OCI-M1 (cell line): Measurements from ENCODE around the gene CASKIN1.
A peak's percentile ranks its signal among the peaks of the same experiment; 100 is the strongest.
"Not testable (repeated sequence)": the region's sequence is repeated elsewhere in the genome, so short reads cannot be mapped to it uniquely, and the experiment has no call there.

Experiments used
- DNase-seq: peaks from one replicate; lab custom pipeline; 2025; lab: John Stamatoyannopoulos, UW

The CASKIN1 gene, protein sequence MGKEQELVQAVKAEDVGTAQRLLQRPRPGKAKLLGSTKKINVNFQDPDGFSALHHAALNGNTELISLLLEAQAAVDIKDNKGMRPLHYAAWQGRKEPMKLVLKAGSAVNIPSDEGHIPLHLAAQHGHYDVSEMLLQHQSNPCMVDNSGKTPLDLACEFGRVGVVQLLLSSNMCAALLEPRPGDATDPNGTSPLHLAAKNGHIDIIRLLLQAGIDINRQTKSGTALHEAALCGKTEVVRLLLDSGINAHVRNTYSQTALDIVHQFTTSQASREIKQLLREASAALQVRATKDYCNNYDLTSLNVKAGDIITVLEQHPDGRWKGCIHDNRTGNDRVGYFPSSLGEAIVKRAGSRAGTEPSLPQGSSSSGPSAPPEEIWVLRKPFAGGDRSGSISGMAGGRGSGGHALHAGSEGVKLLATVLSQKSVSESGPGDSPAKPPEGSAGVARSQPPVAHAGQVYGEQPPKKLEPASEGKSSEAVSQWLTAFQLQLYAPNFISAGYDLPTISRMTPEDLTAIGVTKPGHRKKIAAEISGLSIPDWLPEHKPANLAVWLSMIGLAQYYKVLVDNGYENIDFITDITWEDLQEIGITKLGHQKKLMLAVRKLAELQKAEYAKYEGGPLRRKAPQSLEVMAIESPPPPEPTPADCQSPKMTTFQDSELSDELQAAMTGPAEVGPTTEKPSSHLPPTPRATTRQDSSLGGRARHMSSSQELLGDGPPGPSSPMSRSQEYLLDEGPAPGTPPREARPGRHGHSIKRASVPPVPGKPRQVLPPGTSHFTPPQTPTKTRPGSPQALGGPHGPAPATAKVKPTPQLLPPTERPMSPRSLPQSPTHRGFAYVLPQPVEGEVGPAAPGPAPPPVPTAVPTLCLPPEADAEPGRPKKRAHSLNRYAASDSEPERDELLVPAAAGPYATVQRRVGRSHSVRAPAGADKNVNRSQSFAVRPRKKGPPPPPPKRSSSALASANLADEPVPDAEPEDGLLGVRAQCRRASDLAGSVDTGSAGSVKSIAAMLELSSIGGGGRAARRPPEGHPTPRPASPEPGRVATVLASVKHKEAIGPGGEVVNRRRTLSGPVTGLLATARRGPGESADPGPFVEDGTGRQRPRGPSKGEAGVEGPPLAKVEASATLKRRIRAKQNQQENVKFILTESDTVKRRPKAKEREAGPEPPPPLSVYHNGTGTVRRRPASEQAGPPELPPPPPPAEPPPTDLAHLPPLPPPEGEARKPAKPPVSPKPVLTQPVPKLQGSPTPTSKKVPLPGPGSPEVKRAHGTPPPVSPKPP (N-terminal part only)

DNA sequence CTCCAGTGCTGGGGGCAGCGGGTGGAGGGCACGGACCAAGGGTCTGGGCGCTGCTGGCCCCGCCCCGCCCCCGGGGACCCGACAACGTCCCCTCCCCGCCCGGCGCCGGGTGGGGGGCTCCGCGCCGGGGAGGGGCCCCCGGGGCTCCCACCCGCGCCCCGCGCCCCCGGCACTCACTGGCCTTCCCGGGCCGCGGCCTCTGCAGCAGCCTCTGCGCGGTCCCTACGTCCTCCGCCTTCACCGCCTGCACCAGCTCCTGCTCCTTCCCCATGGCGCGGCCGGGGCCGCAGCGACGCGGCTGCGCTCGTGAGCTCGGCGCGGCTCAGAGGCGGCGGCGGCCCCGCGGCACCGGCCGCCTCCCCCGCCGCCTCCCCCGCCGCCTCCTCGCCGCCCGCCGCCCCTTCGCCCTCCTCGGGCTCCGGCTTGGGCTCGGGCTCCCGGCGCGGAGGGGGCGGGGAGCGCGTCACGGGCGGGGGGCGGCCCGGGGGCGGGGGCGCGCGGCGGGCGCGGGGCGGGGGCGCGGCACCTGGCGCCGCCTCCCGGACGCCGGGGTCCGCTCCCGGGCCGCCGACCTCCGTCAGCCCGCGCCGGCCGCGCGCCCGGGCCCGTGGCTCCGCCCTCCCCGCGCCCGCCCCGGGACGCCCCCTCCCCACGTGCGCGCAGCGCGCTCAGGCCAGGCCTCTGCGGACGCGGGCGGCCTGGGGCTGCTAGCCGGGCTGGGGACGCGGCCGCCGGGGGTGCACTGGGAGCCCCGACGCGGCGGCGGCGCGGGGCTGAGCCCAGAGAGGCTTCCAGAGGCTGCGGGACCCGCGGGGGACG, at the start of gene CASKIN1:
CASKIN1 (minus strand) TSS at position 444 of the 819 bp plus-strand sequence; CDS start at position 271, 173 bp downstream.
- DNase-seq: peak; percentile 34

DNA sequence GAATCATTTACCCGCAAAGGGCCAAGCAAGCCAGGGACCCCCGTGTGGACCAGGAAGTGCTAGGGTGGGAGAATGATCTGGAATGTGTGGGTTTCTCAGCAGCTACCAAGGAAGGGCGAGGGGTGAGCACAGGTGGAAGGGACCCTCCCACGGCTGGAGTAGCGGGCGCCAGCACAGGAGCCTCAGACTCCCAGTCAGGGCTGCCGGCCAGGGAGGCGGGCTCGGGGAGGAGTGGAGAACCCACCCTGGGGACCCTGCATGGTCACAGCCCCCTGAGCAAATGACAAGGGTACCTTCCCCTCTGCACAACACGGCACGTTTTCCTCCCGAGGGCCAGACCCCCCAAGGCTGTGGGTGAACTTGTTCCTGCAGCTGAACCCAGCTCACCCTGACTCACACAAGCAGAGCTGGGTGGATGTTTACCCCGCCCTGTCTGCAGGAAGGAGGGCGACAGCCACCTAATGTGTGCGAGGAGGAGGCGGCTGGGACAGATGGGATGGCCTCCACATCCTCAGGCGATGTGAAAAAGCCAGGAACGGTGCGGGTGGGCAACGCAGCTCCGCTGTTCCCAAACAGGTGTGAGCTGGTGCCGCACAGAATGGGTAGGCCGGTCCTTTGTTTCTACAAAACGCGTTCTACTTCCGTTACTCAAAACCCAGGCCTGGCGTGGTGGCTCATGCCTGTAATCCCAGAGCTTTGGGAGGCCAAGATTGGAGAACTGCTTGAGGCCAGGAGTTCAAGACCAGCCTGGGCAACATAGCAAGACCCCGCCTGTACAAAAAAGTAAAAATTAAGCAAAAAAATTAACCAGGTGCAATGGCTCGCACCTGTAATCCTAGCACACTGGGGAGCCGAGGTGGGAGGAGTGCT, 48.8 kb upstream of the CASKIN1 start:
- no peak for DNase-seq

DNA sequence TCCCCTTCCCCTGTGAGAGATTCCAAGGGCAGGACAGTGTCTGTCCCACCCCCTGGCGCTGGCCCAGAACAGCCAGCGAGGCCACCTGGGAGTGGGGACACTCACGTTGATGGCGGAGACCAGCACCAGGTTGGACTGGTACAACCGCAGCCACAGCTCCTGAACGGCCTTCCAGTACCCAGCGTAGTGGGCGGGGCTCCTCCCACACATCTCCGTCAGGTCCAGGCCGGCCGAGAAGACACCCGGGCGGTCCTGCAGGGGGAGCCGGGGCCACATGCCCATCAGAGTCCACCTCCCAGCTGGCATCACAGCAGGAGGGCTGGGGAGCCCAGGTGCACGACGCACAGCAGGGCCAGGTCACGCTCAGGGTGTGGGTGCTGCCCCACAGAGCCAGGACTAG, 47.9 kb upstream of the CASKIN1 start:
- DNase-seq: no peak

DNA sequence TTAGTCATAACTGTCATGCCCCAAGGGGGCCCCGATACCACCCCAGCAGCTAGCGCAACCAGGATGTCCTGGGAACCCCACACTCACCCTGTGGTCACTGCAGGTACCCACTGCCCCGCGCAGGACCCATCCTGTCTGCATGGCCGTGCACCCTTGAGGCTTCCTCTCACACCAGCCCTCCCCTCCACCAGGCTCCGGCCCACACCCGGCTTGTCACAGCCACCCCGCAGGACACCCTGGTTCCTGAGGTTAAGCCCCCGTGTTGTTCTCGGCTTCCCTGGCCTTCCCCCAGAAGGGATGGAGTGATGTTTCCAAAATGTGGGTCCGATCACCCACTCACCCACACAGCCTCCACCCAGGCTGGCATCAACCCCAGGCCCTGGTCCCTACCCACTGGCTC, 47.4 kb upstream of the CASKIN1 start:
- DNase-seq: no peak

DNA sequence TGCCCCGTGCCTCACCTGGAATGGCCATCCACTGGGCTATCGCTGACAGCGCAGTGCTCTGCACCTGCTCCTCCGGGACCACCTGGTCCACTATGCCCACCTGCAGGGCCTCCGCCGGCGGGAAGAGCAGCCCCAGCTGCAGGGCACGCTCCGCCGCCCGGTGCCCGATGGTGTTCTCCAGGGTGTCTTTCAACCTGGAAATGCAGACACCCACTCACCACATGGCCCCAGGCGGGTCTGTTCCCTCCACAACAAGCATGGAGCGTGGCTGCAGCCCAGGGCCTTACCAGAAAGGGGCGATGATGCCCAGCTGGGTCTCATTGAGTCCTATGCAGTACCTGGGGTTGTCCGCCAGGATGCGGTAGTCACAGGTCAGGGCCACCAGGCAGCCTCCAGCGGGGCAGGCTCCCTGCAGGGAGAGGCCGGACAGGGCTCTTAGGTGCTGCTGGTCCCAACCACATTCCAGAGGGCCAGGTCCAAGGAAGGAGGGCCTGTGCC, 46.7 kb upstream of the CASKIN1 start:
- no peak for DNase-seq

DNA sequence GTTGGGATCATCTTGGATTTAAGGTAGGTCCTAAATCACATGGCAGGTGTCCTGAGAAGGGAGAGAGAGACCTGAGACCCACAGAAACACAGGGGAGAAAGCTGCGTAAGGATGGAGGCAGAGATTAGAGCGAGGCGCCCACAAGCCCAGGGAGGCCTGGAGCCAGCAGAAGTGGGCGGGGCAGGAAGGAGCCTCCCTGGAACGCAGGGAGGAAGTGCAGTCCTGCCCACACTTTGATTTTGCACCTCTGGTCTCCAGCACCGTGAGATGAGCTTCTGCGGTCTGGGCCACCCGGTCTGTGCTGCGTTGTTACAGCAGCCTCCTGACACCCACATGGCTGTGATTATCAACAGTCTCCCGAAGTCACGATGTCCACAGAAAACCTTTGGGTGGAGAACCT, 46.2 kb upstream of the CASKIN1 start:
- DNase-seq: no peak

DNA sequence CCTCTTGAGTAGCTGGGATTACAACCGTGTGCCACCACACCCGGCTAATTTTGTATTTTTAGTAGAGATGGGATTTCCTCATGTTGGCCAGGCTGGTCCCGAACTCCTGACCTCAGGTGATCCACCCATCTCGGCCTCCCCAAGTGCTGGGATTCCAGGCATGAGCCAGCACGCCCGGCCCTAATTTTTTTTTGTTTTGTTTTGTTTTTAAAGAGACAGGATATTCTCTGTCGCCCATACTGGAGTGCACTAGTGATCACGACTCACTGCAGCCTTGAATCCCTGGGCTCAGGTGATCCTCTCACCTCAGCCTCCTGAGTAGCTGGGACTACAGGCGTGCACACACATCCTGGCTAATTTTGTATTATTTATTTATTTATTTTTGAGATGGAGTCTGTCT, 43.9 kb upstream of the CASKIN1 start:
- DNase-seq: not testable (repeated sequence)

DNA sequence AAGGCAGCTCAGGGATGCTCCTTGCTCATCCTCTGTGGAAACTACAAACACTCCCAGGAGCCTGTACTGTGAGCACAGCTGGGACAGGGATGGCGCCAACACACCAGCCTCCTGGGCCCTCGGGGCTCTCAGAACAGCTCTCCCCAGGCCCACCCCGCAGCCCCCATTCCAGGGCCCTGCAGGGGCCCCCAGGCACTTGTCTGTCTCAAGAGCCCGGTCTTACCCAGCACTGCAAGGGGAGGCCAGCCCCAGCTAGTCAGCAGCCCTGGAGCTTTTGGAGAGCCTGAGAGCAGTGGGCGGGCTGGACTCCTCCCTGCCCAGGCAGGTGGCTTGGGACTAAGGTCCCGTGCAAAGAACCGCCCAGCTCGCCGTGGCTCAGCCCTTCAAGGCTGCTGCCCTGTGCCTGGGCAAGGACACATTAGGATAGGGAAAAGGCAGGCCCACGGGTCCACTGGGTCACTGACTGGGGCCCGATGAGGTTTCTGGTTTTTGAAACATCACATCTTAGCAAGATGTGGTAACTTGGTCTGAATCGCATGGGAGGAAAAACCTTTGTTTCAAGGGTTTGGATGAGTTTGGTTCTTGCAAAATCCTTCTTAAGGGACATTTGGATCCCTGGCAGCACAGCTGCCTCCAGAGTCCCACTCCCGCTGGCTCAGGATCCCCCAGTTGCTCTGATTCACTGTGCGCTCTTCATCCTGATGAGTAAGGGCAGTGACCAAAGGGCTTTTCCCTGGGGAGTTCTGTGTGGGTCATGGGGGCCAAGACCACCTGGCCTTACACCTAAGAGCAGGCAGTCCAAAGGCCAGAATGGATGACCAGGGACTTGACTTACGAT, 42.7 kb upstream of the CASKIN1 start:
- DNase-seq: no peak

DNA sequence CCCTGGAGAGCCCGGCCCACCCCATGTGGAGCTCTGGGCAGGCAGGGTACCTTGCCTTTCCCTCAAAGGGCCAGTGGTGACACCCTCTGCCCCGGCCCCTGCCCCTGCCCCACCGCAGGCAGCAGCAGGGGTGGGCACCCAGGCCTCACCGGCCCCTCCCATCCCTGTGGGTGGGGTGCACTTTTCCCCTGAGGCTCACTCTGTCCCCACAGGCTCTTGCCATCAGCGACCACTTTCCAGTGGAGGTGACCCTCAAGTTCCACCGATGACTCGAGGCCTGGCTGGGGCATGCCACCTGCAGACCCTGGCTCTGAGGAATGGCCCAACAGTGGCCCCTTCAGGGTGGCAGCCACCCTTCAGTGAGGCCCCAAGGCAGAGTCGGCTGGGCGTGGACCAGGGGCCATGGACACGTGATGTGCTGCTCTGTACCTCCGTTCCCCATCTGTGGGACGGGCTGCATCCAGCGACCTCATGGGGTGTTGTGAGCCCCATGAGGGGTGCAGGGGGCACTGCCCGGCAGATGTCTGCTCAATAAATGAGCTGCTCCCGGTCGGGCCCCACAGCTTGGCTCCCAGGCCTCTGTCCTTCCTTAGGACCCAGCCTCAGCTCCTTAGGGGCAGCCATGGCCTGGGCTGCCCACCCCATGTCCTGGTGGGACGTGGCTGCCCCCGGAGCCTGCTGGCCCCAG, 41.9 kb upstream of the CASKIN1 start:
- DNase-seq: no peak

DNA sequence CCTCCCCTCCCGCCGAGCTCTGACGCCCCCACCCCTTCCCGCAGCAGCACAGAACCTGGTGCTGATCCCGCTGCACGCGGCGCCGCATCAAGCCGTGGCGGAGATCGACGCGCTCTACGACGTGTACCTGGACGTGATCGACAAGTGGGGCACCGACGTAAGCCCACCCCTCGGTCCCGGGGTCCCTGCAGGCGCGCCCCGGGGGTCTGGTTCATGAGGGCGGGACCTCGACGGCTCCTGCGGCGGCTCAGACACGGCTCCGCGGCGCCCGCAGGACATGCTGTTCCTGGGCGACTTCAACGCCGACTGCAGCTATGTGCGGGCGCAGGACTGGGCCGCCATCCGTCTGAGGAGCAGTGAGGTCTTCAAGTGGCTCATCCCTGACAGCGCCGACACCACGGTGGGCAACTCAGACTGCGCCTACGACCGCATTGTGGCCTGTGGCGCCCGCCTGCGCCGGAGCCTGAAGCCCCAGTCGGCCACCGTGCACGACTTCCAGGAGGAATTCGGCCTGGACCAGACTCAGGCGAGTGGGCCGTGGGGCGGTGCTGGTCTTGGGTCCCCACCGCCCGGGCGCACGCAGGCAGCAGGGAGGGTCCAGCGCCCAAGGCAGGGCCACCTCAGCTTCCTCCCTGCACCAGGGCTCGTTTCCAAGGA, 41.2 kb upstream of the CASKIN1 start:
- no peak for DNase-seq

DNA sequence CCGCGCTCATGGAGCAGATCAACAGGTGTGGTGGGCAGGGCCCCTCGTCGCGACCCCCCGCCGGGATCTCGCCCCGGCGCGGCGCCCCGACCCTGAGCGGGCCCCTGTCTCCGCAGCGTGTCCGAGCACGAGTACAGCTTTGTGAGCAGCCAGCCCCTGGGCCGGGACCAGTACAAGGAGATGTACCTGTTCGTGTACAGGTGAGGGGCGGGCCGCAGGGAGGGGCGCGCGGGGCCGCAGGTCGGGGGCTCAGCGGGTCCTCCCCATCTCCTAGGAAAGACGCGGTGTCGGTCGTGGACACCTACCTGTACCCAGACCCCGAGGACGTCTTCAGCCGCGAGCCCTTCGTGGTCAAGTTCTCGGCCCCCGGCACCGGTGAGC, 40.7 kb upstream of the CASKIN1 start:
- DNase-seq: no peak

DNA sequence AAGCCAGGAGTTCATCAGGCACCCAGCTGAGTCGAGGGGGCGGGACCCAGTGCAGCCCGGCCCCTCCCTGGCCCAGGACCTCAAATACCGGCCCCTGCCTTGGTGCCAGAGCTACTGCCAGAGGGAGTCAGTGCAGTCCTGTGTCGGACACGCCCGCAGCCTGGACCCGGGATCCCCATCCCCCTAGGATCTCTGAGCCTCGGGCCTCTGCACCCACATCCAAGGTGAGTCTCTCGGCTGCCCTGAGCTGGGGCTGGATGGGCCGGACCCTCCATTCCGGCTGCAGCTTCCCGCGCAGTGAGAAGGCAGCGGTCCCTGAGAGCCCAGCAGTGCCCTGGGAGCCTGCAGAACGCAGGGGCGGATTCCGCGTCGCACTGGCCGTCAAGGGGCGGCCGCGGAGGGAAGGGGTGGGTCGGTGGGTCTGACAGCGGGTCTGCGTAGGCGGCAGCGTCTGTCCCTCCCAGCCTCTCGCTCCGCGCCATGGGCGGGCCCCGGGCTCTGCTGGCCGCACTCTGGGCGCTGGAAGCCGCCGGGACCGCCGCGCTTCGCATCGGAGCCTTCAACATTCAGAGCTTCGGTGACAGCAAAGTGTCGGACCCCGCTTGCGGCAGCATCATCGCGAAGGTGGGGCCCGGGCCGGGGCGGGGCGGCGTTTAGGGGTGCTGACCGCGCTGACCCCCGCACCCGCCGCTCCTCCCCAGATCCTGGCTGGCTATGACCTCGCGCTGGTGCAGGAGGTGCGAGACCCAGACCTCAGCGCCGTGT, 40.1 kb upstream of the CASKIN1 start, which contains the start of gene DNASE1L2:
DNASE1L2 (plus strand) TSS at position 108 of the 765 bp plus-strand sequence; CDS start at position 481, 373 bp downstream.
- no peak for DNase-seq

DNA sequence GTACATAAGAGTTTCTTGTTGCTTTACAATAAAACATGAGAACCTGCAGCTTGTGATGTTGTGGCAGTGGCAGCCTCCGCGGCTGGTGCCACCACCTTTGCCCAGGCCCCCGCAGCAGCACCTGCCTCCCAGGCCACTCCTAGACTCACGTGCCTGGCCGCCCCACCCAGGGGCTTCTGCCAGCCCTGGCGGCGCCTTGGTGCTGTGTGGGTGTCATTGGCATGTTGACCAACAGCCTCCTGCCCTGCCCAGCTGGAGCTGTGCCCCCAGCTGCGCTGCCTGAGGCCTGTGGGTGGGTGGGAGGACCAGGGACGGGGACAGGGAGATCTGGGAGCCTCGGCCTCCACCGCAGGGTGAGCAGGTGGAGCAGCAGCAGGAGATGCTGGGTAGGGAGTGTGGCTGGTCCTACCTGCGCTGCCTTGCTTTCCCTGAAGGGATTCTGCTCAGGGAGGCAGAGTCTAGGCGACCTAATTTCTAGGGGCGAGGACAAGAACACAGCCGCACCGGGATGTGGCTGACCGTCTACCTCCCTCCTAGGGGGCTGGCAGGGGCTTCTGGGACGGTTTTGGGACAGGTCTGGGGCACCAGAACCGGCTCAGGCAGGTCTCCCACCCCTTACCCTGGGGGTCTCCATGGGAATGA, 39.4 kb upstream of the CASKIN1 start:
- no peak for DNase-seq

DNA sequence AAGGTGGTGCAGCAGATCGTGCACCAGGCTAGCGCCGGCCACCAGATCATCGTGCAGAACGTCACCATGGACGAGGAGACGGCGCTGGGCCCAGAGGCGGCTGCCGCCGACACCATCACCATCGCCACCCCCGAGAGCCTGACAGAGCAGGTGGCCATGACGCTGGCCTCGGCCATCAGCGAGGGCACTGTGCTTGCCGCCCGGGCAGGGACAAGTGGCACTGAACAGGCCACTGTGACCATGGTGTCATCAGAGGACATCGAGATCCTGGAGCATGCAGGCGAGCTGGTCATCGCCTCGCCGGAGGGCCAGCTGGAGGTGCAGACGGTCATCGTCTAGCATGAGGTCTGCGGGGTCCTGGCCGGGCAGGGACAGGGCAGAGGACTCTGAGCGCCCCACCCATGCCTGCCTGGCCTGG, 38.8 kb upstream of the CASKIN1 start:
- DNase-seq: no peak

DNA sequence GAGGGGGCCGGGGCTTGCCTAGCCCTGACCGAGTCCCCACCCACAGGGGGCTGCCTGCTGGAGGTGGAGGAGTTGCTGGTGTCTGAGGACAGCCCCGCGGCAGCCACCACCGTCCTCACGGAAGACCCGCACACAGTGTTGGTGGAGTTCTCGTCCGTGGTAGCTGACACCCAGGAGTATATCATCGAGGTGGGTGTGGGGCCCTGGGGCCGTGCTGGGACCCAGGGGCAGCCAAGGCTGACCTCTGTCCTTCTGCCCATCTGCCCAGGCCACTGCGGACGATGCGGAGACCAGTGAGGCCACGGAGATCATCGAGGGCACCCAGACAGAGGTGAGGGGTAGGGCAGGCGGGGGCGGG, 38.4 kb upstream of the CASKIN1 start:
- no peak for DNase-seq

DNA sequence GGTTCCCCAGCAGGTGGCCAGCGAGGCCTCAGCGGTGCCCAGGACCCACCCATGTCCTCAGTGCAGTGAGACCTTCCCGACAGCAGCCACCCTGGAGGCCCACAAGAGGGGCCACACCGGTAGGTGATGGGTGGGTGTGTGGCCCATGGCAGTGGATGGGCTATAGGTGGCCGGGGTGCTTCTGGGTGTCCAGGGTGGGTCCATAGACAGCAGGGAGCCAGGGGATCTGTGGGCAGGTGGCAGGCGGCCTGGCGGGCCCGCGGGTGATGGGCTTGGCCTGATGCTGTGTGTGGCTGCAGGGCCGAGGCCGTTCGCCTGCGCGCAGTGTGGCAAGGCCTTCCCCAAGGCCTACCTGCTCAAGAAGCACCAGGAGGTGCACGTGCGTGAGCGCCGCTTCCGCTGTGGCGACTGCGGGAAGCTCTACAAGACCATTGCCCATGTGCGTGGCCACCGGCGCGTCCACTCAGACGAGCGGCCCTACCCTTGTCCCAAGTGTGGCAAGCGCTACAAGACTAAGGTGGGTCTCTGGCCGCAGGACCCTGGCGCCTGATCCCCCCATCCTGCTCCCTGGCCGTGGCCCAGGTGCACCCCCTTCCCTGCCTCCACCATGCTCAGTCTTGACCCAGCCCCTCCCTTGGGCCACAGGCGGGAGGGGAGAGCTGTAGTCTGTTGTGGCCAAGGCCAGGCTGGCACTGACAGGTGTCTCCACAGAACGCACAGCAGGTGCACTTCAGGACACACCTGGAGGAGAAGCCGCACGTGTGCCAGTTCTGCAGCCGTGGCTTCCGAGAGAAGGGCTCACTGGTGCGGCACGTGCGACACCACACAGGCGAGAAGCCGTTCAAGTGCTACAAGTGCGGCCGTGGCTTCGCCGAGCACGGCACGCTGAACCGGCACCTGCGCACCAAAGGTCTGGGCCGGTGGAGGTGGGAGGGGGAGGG, 37.7 kb upstream of the CASKIN1 start:
- DNase-seq: no peak
